ENCODE measurements around the gene CERS6.

CERS6 gene

GRCh38 chr2:168814046-168814445 lies 358.0 kb downstream of the CERS6 start:
- no peak for DNase-seq

- DNase-seq: no peak
These were observed 359.2 kb downstream of the CERS6 start for GRCh38 chr2:168814939-168815907.

GRCh38 chr2:168816369-168816768 lies 360.3 kb downstream of the CERS6 start:
- no peak for DNase-seq

DNA sequence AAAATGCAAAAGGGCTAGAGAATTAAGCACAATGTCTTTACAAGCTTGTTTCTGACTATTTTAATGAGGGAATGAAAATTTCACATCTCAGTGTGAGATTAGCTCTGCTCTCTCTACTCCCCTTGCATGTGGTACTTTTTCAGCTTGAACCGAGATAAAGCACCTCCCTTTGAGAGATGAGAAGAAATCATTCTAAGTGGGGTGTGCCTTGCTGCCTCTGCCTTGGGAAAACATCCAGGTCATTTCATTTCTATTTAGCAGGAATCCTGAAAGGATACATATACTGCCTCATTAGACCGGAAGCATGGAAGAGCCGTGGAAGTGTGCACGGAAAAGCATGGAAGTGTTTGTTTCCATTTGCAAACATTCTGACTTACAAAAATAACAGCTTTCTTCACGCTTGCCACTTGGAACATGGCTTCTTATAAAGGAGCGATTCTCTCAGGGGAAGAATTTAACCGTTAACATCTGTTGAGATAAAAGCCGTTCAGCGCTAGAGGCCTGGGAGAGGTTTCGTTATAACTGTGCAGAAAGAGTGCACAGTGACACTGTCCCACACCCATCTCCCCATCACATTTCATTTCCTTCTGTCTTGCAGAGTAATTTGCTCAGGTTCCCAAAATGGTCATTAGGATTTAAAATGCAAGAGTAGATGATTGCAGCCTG lies 363.1 kb downstream of the CERS6 start:
- no peak for DNase-seq

DNA sequence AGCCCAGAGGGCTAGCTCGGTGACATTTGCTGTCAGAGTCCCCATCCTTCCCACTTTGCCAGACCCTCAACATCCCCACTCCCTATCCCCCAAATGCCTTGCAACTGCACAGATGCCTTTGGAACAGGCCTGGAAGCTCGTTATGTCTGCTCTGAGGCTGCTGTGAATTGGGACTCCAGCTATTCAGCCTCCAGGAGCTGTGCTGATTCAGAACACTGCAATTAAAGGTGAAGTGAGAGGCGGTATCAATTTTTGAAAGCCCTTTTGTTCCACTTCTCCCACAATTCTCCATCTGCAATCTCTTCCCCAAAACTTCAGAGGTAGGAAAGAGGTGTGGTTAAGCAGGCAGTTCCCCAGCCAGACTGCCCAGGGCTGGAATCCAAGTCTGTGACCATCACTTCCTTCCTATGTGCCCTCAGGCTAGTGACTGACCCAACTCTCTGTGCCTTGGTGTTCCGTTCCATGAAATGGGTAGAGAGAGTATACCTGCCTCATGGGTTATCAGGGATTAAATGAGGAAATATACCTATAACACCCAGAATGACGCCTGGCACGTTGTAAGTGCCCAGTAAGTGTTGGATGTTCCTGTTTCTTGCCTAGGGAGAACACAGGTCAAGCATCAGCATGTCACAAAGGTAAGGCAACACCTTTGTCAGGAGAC lies 363.9 kb downstream of the CERS6 start:
- no peak for DNase-seq

DNA sequence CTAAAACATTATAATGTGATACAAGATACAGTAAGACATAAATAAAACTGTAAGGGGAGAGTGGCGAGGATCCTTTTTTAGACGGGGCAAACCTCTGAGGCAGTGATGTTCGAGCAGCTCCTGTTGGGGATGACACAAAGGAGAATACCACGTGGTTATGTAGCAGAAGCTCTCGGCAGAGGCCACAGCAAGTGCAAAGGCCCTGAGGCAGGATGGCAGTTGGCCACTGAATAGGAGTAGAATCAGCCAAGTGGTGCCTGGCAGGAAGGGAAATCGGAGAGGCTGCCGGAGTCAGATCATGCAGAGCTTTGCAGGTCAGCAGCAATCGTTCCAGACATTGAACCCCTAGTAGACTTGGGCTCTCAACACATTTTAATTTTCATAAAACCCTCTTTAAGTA lies 365.5 kb downstream of the CERS6 start:
- DNase-seq: no peak

- DNase-seq: no peak
These were observed 365.9 kb downstream of the CERS6 start for GRCh38 chr2:168821992-168822391.
